GM18526 (cell line): ENCODE results near the gene CA12.

ENCODE experiments used
- POLR2A ChIP-seq: IDR thresholded peaks from 3 replicates; pipeline ENCODE4 v1.6.1; 2011; ENCODE audit not compliant: insufficient read length; ENCODE audit errors: extremely low read depth

Gene CA12

DNA sequence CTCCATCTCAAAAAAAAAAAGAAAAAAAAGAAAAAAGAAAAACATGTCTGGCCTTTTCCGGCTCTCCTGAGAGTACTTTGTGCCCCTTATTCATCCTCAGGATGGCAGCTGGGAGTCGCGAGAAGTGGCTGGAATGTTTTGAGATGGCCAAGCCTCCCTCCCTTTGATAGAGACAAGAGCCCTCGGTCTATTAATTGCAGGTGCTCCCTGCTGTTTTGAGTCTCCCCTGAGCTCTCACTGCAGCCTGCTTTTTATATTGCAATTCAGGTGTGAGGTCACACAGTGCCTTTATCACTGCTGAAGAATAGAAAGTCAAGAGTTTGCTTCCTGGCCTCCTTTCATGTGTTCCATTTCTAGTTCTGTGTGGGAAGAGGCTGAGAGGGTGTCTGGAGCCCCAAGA is 10.9 kb downstream of the CA12 start:
- no peak for TF ChIP-seq POLR2A

GRCh38 chr15:63369781-63370180 is 11.9 kb downstream of the CA12 start:
- no peak for TF ChIP-seq POLR2A

DNA sequence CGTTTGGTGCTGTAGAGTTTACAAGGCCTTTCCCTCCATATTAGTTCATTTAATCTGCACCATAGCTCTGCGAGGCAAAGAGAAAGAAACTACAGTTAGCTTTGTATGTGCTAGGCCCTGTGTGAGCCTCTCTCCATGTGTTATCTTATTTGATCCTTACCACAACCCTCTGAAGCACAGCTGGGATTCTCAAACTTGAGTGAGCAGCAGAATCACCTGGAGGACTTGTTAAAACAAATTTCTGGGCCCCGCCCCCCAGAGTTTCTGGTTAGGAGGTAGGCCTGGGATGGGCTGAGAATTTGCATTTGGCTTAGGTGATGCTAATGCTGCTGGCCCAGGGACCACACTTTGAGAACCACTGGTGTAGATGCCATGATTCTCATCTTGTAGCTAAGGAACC is 12.3 kb downstream of the CA12 start:
- no peak for TF ChIP-seq POLR2A

DNA sequence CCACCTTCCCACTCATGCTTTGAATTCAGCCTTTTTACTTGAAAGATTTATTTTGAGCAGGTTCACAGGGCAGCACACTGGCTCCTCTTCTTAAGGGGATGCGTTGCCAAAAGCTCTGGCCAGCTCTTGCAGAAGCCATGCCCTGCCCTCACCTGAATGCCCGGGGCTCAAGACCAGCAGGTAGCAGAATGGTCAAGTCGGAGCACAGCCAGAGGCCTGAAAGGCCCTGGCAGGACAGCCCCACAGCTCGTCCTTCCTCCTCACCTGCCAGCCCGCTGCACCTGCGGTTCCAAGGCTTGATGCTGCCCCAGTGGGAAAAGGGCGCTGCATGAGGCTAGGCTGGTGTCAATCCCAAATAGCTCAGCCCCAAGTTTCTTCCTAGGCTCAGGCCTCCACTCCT is 13.1 kb downstream of the CA12 start:
- TF ChIP-seq POLR2A = no peak

- no peak for TF ChIP-seq POLR2A
These were observed 13.7 kb downstream of the CA12 start for GRCh38 chr15:63367900-63368299.

DNA sequence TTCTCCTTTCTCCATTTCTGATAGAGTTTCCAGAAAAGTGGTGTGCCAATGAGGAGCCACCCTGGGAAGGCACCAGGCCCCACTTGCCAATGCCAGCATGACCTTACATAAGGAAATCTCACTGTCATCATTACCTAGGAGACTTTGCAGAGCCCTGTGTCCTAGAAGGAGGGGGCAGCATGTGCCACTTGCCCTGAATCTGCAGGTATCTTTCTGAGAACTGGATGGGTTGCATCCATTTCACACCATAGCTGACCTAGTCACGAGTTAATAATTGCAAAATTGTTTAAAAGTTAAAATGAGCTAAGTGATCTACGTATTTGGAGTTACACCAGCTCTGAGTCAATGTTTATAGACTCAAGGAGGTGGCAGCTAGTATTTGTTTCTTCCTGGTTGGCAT is 14.3 kb downstream of the CA12 start:
- TF ChIP-seq POLR2A = no peak

- no peak for TF ChIP-seq POLR2A
These were observed 15.2 kb downstream of the CA12 start for GRCh38 chr15:63366451-63366850.

- TF ChIP-seq POLR2A = no peak
These were observed 16.4 kb downstream of the CA12 start for GRCh38 chr15:63365273-63365680.

DNA sequence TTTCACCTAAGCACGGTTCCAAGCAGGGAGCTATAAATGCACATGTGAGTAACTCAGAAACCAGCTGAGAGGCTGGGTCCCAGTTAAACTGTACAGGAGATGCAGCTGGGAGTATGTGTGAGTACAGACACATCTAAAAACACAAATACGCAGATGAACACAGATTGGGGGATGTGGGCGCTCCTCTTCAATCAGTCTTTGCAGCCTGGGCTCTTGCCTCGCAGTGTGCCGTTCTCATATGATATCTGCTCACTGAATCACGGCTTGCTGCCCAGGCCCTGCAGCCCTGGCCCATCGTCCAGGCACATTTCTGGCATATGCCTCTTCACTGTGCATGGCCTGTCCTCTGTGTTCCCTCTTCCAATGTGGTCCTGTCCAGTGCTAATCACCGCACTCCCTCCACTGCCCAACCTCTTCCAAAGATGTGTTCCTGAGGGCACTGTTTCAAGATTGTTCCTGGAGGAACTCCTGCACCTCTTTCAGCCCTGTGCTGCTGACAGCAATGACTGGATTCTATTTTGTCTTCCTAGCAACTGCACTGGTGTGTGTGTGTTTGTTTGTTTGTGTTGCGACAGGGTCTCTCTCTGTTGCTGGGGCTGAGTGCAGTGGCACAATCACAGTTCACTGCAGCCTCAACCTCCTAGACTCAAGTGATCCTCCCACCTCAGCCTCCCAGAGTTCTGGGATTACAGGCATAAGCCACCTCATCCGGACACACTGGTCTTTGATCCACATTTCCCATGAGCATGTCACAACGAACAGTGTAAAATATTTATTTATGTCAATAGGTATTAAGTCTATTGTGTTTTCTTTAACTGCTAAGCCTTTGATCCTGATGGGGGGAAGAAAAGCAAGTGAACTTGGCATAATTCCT is 17.0 kb downstream of the CA12 start:
- no peak for TF ChIP-seq POLR2A

DNA sequence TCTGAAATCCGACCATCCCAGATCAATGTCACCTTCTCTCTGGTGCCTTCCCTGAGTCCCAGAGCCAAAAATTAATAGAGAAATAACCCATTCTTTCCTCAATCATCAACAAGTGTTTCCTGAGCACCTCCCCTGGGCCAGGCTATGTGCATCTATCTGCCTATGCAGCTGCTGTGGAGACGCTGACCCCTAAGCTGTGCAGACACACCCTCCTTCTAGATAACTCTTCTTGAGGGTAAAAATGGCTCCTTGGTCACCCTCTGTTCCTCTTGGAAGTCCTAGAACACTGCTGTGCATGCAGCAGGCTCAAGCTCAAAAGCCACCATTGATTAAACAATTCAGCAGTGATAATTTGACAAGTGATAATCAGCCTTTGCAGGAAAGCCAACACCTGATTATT is 18.4 kb downstream of the CA12 start:
- TF ChIP-seq POLR2A = no peak

GRCh38 chr15:63362885-63363284 is 18.8 kb downstream of the CA12 start:
- no peak for TF ChIP-seq POLR2A

DNA sequence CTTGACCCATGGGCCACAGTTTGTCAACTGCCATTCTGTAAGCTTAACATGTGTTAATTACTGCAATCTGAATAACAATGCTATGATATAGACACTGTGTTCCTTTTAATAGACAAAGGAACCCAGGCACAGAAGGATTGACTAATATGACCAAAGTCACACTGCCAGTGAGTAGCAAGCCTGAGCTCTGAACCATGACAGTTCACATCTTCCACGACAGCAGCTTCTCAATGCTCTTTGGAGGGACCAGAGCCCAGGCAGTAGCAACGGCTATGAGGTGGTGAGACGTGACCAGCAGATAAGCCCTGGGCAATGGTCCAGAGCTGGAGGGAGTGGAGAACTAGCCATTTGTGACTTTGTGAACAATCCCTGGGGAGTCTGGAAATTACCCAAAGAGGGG is 19.4 kb downstream of the CA12 start:
- TF ChIP-seq POLR2A = no peak

- no peak for TF ChIP-seq POLR2A
These were observed 21.5 kb downstream of the CA12 start for GRCh38 chr15:63360170-63360569.

GRCh38 chr15:63358241-63359029 is 23.2 kb downstream of the CA12 start:
- no peak for TF ChIP-seq POLR2A

DNA sequence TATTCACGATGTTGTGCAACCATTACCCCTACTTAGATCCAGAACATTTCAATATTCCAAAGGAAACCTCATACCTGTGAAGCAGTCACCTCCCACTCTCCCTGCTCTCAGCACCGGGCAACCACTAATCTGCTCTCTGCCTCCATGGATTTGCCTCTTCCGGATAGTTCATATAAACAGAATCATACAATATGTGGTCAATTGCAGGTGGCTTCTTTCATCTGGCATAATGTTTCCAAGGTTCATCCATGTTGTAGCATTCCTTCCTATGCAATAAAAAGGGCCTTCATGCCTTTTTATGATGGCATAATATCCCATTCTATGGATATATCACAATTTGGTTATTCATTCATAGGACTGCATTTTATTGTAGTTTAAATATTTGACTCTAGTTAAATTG is 23.9 kb downstream of the CA12 start:
- no peak for TF ChIP-seq POLR2A

DNA sequence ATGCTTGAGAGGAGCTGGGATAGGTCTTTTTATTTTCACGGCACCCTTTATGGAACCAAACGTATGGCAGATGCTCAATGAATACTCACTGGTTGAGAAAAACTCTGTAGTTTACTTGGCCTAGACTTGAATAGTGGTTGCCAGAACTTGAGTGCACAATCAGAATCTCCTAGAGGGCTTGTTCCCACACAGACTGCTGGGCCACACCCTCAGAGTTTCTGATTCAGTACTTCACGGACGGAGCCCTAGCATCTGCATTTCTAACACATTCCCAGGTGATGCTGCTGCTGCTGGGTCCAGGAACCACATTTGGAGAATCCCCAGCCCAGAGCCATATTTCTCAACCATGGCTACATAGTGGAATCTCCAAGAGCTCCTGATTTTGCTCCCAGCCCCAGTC is 24.6 kb downstream of the CA12 start:
- TF ChIP-seq POLR2A = no peak

DNA sequence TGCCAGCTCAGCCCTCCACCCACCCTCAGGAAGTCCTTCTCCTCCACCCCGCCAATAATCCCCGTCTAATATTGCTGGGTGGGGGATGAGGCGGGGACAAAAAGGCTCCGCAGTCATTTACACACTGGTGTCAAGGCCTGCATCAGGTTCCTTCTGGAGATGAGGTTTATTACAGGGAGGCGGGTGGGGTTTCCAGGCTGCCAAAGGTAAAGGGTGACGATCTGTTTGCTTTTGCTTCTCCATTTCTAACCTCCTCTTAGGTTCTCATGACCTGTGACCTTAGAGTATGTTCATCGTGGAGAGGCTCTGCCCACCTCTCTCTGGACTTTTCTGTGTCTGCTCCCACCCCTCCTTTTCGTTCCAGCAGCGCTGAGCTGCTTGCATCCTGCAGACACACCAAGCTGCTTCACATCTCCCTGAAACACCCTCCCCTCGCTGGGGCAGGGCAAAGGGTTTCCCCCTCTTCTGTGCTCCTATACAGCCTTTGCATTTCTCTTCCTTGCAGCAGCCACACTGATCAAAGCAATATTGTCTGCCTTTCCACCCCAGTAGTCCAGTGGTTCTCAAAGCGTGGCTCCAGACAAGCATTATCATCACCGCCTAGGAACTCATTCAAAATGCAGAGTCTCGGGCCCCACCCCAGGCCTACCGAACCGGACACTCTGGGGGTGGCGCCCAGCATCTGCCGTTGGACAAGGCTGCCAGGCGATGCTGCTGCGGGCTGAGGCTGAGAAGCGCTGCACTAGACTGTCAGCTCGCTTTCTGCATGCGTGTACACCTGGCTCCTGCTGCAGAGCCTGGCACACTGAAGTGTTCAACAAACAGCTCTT is 26.6 kb downstream of the CA12 start:
- TF ChIP-seq POLR2A = no peak
